Endothelial cell of umbilical vein (primary cell): ENCODE results near the gene TREML1. TPM values are rescaled to one million over a fixed set of nuclear protein-coding genes. Genes with fewer than 3 reads are reported as not detected.

Experiments
- BruUV-seq: library from RNA; stranded (reverse); fragments of 400-500 nt; replicated peaks from 2 replicates; lab custom pipeline; 2021; lab: Mats Ljungman, UMichigan
- CTCF ChIA-PET: fragments of 300-600, 350-600 bp; sonication (Branson Sonifier 250); formaldehyde crosslinking; loops from one replicate; lab custom pipeline; 2021; ENCODE audit warnings: antibody characterized with exemption, inconsistent platforms; lab: Charles Lee
- POLR2A ChIA-PET: fragments of 300-600, 350-600 bp; sonication (Branson Sonifier 250); formaldehyde crosslinking; loops from one replicate; lab custom pipeline; 2021; ENCODE audit warnings: antibody characterized with exemption, inconsistent platforms; lab: Charles Lee
- DNase-seq: peaks from one replicate; pipeline ENCODE4 v3.0.0-alpha.2; 2011; ENCODE audit warnings: low read depth, low spot score
- FAIRE-seq: peaks from 2 replicates; lab custom pipeline; 2011; peaks lifted over from hg19 to GRCh38; lab: Jason Lieb, UNC
- H2AFZ ChIP-seq: 2 replicates; pipeline ENCODE4 v1.6.0; 2012; ENCODE audit warnings: low read depth, low read length, control low read depth, inconsistent platforms
- H3K27ac ChIP-seq: 2 replicates; pipeline ENCODE4 v1.5.1; 2011; ENCODE audit warnings: low read depth, mild to moderate bottlenecking, control low read depth, low read length, moderate library complexity; ENCODE audit not compliant: insufficient read depth
- H3K27me3 ChIP-seq, 2 experiments: 2 replicates each; pipeline versions ENCODE4 v1.6.0 to v1.6.1; 2011; ENCODE audit warnings: low read length in 2 of 2, mixed read lengths in 1 of 2; ENCODE audit not compliant: control insufficient read depth in 2 of 2, insufficient read depth in 2 of 2
- H3K36me3 ChIP-seq, 2 experiments: 2 replicates in 1 of 2; 3 replicates in 1 of 2; pipeline ENCODE4 v1.5.1; 2011; ENCODE audit warnings: low read length in 2 of 2, mild to moderate bottlenecking in 1 of 2, moderate library complexity in 1 of 2; ENCODE audit not compliant: control insufficient read depth in 2 of 2, insufficient read depth in 2 of 2; ENCODE audit errors: extremely low read depth in 1 of 2
- H3K4me1 ChIP-seq: 3 replicates; pipeline ENCODE4 v1.5.1; 2011; ENCODE audit warnings: mild to moderate bottlenecking, low read length; ENCODE audit not compliant: control insufficient read depth, insufficient read depth; ENCODE audit errors: extremely low read depth
- H3K4me2 ChIP-seq: 2 replicates; pipeline ENCODE4 v1.6.1; 2011; ENCODE audit warnings: low read length, control low read depth, mixed read lengths; ENCODE audit not compliant: insufficient read depth
- H3K4me3 ChIP-seq, 3 experiments: fragments of 200-600 bp in 1 of 3; sonication (generic), shearing (Covaris generic) in 1 of 3; replicated peaks in 1 of 3; 2 replicates each; pipeline ENCODE4 v1.5.1; 2011 to 2016; ENCODE audit warnings: control low read depth in 3 of 3, low read length in 3 of 3, mild to moderate bottlenecking in 2 of 3, inconsistent platforms in 1 of 3, low read depth in 1 of 3, moderate library complexity in 1 of 3; ENCODE audit not compliant: insufficient read depth in 1 of 3
- H3K79me2 ChIP-seq: 2 replicates; pipeline ENCODE4 v1.6.0; 2012; ENCODE audit warnings: low read length, inconsistent platforms; ENCODE audit not compliant: control insufficient read depth, insufficient read depth
- H3K9ac ChIP-seq: replicated peaks from 2 replicates; pipeline ENCODE3; 2011; ENCODE audit warnings: low read length, control low read depth; ENCODE audit not compliant: insufficient read depth; ENCODE audit errors: extremely low read depth
- H3K9me1 ChIP-seq: replicated peaks from 3 replicates; pipeline ENCODE4 v1.6.0; 2011; ENCODE audit warnings: mild to moderate bottlenecking, low read length; ENCODE audit not compliant: control insufficient read depth, insufficient read depth; ENCODE audit errors: extremely low read depth
- H3K9me3 ChIP-seq: replicated peaks from 2 replicates; pipeline ENCODE4 v1.5.1; 2012; ENCODE audit warnings: low read length, inconsistent platforms; ENCODE audit not compliant: control insufficient read depth, insufficient read depth
- H4K20me1 ChIP-seq: replicated peaks from 2 replicates; pipeline ENCODE3; 2011; ENCODE audit warnings: mild to moderate bottlenecking, low read length; ENCODE audit not compliant: control insufficient read depth, insufficient read depth; ENCODE audit errors: extremely low read depth
- EZH2 ChIP-seq: IDR thresholded peaks from 2 replicates; pipeline ENCODE4 v1.6.1; 2012; ENCODE audit warnings: borderline replicate concordance, low read depth, mild to moderate bottlenecking, moderate library complexity, low read length, inconsistent platforms; ENCODE audit not compliant: severe bottlenecking
- GATA2 ChIP-seq: IDR thresholded peaks from 2 replicates; pipeline ENCODE4 v1.7.0; 2011; ENCODE audit warnings: low read depth, mild to moderate bottlenecking, moderate library complexity, mixed read lengths, low read length; ENCODE audit not compliant: insufficient read length, insufficient read depth
- MYC ChIP-seq: IDR thresholded peaks from one replicate; pipeline ENCODE4 v1.6.1; 2011; ENCODE audit warnings: mild to moderate bottlenecking, low read depth, low read length
- POLR2A ChIP-seq: IDR thresholded peaks from 2 replicates; pipeline ENCODE4 v1.6.1; 2012; ENCODE audit warnings: low read depth, mild to moderate bottlenecking, control low read depth, low read length
- dilution Hi-C: fragments of 300-500 bp; cut with MboI; formaldehyde crosslinking; loops from one replicate; pipeline ENCODE4 v1.15.0; 2019; ENCODE audit warnings: low sequenced_read_pairs; ENCODE audit not compliant: extremely low pct_ligation_motif_present
- intact Hi-C: fragments of 100-400 bp; cut with micrococcal nuclease; formaldehyde crosslinking; loops from one replicate; pipeline ENCODE4 v1.10.0; 2022
- polyA plus RNA-seq, 4 experiments: library from polyadenylated mRNA; depleted of rRNA in 3 of 4; stranded (reverse) in 3 of 4; unstranded in 1 of 4; fragments of >200 nt; gene quantifications; 2 replicates each; pipeline versions ENCODE4 v1.2.1 to v1.2.3, GENCODE V29; 2011 to 2012; ENCODE audit warnings: missing spikeins in 1 of 4
- total RNA-seq: library from RNA; stranded (reverse); gene quantifications from 2 replicates; pipeline ENCODE4 v1.2.3, GENCODE V29; 2021
- TF ChIP-seq, protein P1 (sequence below), 2 donors: IDR thresholded peaks; 1 replicate in 1 of 2; 2 replicates in 1 of 2; pipeline ENCODE4 v1.5.1; 2011; ENCODE audit warnings: low read length in 2 of 2, mild to moderate bottlenecking in 2 of 2, moderate library complexity in 2 of 2, control low read depth in 1 of 2, inconsistent platforms in 1 of 2, low read depth in 1 of 2; ENCODE audit not compliant: insufficient read depth in 1 of 2; ENCODE audit errors: extremely low read depth in 1 of 2
- TF ChIP-seq, protein P2 (sequence below): IDR thresholded peaks from 2 replicates; pipeline ENCODE4 v1.6.1; 2011; ENCODE audit not compliant: insufficient read depth, insufficient read length

Gene TREML1
- total and polyA plus RNA-seq, 2 donors (not counting 3 experiments of a cell fraction or from before 2014, with no cell fraction given), result not detected

DNA sequence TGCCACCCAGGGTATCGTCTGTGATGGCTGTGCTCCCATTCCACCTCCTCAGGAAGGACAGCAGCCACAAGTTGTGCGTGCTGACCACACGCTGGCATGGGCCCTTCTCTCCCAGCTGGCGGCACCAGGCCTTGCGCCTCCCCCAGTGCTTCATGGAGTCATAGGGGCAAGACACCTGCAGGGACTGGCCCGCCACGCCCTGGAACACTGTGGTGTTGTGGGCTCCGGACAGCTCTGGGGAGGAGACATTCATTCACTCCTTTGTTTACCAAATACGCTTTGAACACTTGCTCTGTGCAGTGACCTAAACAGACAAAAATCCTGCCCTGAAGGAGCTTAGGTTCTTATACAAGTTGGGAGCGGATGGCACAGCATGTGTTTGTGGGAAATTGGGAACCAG, 7.2 kb upstream of the TREML1 start:
- Histone ChIP-seq H3K79me2 (no peaks in the 10 kb centered on the region), H3K27me3 (no peaks in the 10 kb centered on the region), H3K9ac (no peak overlapping the region), H3K9me3 (no peaks in the 10 kb centered on the region), H3K27ac (no peak overlapping the region), H2AFZ (no peak overlapping the region), H3K4me2 (no peak overlapping the region), H3K36me3 (no peaks in the 10 kb centered on the region), H3K4me3 (no peak overlapping the region), H3K9me1 (no peaks in the 10 kb centered on the region), H3K4me1 (no peaks in the 10 kb centered on the region), H4K20me1 (no peaks in the 10 kb centered on the region)
- no TSS peak for BruUV-seq
- FAIRE-seq (no peak), DNase-seq (no peak)
- TF ChIP-seq, protein P1, sequence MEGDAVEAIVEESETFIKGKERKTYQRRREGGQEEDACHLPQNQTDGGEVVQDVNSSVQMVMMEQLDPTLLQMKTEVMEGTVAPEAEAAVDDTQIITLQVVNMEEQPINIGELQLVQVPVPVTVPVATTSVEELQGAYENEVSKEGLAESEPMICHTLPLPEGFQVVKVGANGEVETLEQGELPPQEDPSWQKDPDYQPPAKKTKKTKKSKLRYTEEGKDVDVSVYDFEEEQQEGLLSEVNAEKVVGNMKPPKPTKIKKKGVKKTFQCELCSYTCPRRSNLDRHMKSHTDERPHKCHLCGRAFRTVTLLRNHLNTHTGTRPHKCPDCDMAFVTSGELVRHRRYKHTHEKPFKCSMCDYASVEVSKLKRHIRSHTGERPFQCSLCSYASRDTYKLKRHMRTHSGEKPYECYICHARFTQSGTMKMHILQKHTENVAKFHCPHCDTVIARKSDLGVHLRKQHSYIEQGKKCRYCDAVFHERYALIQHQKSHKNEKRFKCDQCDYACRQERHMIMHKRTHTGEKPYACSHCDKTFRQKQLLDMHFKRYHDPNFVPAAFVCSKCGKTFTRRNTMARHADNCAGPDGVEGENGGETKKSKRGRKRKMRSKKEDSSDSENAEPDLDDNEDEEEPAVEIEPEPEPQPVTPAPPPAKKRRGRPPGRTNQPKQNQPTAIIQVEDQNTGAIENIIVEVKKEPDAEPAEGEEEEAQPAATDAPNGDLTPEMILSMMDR (IDR thresholded peaks at IDR 0.05; ENCODE audit: extremely low read depth in 1 of 2, insufficient read depth in 1 of 2, low read depth in 1 of 2, low read length in 2 of 2), result no peak
- TF ChIP-seq, protein P2, sequence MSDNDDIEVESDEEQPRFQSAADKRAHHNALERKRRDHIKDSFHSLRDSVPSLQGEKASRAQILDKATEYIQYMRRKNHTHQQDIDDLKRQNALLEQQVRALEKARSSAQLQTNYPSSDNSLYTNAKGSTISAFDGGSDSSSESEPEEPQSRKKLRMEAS, result no peak
- no peak for TF ChIP-seq GATA2
- TF ChIP-seq EZH2, result no peak
- TF ChIP-seq MYC, result no peak
- dilution Hi-C loops, result no loop called here
- ChIA-PET CTCF (no interaction called here), POLR2A (no interaction called here)
- intact Hi-C loops, result no loop called here

DNA sequence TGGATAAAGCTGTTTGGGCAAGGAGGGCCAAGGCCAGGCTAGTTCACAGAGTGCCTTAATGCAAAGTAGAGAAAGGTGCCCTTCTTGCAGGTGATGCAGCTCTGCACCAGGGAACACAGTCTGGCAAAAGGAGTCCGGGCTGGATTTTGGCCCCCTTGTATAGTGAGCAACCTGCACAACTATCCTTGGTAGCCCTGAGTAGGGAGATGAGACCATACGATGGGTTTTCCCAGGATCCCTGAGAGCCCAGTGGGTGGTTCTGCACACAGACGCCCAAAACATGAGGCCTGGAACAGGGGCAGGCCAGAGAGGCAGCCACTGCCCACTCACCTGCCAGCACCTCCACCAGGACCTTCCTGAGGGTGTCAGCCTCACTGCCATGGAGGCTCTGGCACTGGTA, 6.8 kb upstream of the TREML1 start:
- TF ChIP-seq GATA2 (no peak), EZH2 (no peak), MYC (no peak), POLR2A (no peak)
- TF ChIP-seq, protein P1 (IDR thresholded peaks at IDR 0.05; ENCODE audit: extremely low read depth in 1 of 2, insufficient read depth in 1 of 2, low read depth in 1 of 2, low read length in 2 of 2), result no peak
- TF ChIP-seq, protein P2, result no peak
- Histone ChIP-seq H3K4me1 (no peaks in the 10 kb centered on the region), H3K4me3 (no peak overlapping the region), H2AFZ (no peak overlapping the region), H3K36me3 (no peaks in the 10 kb centered on the region), H3K9ac (no peak overlapping the region), H3K27me3 (no peaks in the 10 kb centered on the region), H3K9me1 (no peaks in the 10 kb centered on the region), H4K20me1 (no peaks in the 10 kb centered on the region), H3K27ac (no peak overlapping the region), H3K4me2 (no peak overlapping the region), H3K9me3 (no peaks in the 10 kb centered on the region), H3K79me2 (no peaks in the 10 kb centered on the region)
- BruUV-seq, result no TSS peak
- no peak for DNase-seq
- FAIRE-seq, result no peak
- intact Hi-C loops (no loop called here), dilution Hi-C loops (no loop called here)
- ChIA-PET POLR2A (no interaction called here), CTCF (no interaction called here)
